ENCODE measurements around the gene NEB.
A peak's percentile ranks its signal among the peaks of the same experiment; 100 is the strongest.

The NEB gene

GRCh38 chr2:151438506-151438905, 295.8 kb downstream of the NEB start:
- no peak for DNase-seq

GRCh38 chr2:151437630-151438029, 296.6 kb downstream of the NEB start:
- DNase-seq, result peak; percentile 23
